GM13976 (cell line): ENCODE measurements around the gene PREP.

ENCODE experiments used
- DNase-seq: peaks from one replicate; pipeline ENCODE4 v3.0.0; 2012; ENCODE audit warnings: low spot score
- in situ Hi-C: fragments of 300-500 bp; cut with MboI; formaldehyde crosslinking; loops from one replicate; pipeline ENCODE4 v1.12.0; 2022; ENCODE audit warnings: low sequenced_read_pairs, mixed read lengths, inconsistent platforms; ENCODE audit not compliant: unreplicated experiment
- TF ChIP-seq, protein P1 (sequence below): IDR thresholded peaks from 2 replicates; pipeline ENCODE4 v1.5.1; 2012; ENCODE audit warnings: borderline replicate concordance, mild to moderate bottlenecking; ENCODE audit not compliant: insufficient read depth; ENCODE audit errors: extremely low read depth, missing control alignments, control extremely low read depth

Gene PREP

DNA sequence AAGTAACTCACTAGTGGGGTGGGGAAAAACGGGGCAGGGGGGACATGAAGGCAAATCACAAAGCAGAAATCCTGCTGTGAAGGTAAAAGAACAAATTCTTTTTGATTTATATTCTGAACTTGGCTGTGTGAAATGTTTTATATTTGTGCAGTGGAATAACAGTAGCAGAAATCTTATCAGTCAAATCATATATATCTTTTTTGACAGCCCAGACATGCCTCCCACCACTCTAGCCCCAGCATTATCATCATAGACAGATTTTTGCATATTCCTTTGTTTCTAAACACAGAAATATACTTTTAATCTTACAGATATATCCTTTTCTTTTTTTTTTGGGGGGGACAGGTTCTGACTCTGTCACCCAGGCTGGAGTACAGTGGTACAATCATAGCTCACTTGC is 97.4 kb downstream of the PREP start:
- in situ Hi-C loops = no loop called here
- TF ChIP-seq, protein P1, sequence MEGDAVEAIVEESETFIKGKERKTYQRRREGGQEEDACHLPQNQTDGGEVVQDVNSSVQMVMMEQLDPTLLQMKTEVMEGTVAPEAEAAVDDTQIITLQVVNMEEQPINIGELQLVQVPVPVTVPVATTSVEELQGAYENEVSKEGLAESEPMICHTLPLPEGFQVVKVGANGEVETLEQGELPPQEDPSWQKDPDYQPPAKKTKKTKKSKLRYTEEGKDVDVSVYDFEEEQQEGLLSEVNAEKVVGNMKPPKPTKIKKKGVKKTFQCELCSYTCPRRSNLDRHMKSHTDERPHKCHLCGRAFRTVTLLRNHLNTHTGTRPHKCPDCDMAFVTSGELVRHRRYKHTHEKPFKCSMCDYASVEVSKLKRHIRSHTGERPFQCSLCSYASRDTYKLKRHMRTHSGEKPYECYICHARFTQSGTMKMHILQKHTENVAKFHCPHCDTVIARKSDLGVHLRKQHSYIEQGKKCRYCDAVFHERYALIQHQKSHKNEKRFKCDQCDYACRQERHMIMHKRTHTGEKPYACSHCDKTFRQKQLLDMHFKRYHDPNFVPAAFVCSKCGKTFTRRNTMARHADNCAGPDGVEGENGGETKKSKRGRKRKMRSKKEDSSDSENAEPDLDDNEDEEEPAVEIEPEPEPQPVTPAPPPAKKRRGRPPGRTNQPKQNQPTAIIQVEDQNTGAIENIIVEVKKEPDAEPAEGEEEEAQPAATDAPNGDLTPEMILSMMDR = no peak
- no peak for DNase-seq

DNA sequence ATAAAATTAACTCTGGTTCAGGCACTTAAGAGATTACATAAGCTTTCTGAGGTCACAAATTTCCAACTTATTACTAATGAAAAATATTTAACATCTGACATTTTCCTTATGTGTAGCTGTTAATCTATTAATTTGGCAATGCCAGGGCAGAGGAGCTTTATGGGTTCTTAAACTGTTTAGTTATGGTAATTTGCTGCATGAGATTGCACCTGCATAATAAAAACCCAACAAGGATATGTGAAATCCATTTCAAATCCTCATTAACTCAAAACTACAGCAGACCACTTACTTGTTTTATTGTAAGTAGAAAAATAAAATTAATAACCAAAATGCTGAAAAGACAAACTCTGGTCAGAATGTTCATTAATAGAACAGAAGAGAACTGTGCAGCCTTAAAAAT is 98.1 kb downstream of the PREP start:
- TF ChIP-seq, protein P1 = no peak
- no peak for DNase-seq
- in situ Hi-C loops = no loop called here

DNA sequence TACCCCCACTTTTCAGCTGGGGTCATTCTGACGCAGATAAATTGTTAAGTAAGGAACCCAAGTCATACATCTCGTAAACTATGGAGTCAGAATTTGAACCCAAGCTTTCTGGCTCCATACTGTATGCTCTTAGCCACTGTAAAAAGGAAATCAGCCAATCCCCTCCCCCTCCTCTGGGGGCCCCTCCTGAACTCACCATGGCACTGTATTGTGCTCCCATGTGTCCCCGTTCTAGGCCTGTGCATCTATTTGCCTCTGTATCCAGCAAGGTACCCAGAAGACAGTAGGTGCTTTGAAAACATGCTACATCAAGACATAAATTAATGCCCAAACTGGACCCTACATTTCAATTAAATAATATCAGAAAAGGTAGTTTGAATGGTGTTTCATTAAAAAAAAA is 98.5 kb downstream of the PREP start:
- in situ Hi-C loops = no loop called here
- DNase-seq = no peak
- TF ChIP-seq, protein P1 = no peak

DNA sequence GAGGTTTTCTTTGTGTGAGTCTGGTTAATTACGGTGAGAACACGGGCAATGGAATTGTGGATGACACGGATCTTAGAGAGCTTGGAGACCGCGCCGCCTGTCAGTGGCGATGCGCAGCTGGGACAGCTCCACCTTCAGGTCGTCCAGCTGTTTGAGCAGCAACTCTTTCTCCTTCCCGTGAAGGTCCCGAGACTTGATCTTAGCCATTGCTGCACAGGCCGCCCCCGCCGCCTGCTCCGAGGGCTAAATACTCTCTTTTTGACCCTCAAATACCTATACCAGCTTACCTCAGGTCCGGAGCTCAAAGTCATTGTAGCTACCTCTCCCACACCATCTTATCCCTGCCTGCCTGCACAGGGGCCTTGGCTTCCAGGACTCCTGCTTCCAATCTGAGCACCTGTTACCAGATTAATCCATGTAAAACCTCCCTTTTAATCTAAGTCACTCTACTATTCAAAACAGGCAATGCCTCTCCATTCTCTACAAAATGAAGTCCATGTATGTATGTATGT is 100.2 kb downstream of the PREP start:
- in situ Hi-C loops = no loop called here
- TF ChIP-seq, protein P1 = no peak
- no peak for DNase-seq

DNA sequence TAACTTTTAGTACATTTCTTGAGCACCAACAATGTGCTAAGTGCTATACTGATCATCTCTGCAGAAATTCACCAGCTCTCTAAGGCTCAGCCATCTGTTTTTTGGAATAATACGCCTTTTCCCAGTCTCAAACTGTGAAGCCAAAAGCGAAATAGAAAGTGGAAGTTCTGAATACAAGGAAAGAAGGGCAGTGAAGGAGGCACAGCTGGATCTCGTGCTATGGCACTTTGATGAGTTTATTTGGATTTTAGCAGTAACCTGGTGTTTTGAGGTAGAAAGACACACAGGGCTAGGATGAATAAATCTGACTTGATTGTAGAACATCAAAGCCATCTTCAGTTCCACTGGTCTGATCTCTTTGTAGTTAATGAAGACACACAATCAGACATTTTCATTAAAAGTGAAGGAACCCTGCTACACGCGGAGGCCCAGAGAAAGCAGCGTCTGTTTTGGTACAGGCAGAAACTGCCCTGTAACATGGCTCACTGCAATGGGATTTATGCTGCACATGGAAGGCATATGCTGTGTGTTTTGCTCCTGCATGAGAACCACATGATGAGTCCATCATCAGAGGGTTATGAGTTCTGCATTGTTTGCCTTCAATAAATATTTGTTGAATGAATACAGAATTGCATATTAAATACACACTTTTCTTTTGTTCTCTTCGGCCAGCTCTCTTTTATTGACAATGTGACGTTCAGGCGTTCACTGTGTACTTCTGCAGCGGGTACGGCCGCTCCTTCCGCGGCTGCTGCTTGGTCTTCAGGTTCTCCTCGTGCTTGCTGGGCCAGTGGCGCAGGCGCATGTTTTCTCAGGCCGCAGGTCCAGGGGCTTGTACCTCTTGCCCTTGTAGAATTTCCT is 100.9 kb downstream of the PREP start:
- DNase-seq = no peak
- in situ Hi-C loops = no loop called here
- TF ChIP-seq, protein P1 = no peak

DNA sequence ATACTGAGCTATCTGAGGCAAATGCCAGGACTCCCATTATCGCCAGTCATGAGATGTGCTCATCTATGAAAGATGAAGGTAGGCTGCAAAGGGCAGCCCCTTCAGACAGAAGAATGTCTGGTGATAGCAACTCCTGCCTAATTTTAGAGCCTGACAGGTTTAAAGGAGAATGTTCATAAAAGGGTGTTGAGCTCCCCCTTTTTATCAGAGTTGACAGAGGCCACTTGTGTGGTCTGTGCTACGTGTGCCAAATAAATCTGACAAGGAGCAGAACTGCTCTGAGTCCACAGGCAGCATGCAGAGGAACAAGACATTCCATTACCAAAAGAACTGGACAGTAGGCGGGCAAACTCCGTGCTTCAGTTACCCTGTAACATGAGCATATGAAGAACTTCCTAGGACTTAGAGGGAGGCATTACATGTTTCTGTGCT is 101.8 kb downstream of the PREP start:
- in situ Hi-C loops = no loop called here
- TF ChIP-seq, protein P1 = no peak
- DNase-seq = no peak
